ENCODE measurements around the gene GRAP.

The GRAP gene

GRCh38 chr17:19063326-19063956 is 16.7 kb upstream of the GRAP start (continued):
- TF ChIP-seq INSM2 (tag by site-specific recombination; IDR thresholded peaks at IDR 0.05) (peak; percentile 75), ZNF660 (tag by site-specific recombination; IDR thresholded peaks at IDR 0.05) (peak; percentile 100), ZNF624 (tag by site-specific recombination; IDR thresholded peaks at IDR 0.05) (0 out of 2 replicates have a peak, but pooled peaks have one; percentile 66), AEBP2 (tag by site-specific recombination; IDR thresholded peaks at IDR 0.05; ENCODE audit: borderline replicate concordance) (peak; percentile 31; the same call in 1 of the 2 replicates), SP2 (tag by site-specific recombination; IDR thresholded peaks at IDR 0.05) (peak; percentile 84), ZNF16 (tag by site-specific recombination; IDR thresholded peaks at IDR 0.05; ENCODE audit: low read depth) (peak; percentile 68; the same call in 1 of the 2 replicates), ZNF600 (tag by site-specific recombination; IDR thresholded peaks at IDR 0.05) (peak; percentile 94), GLIS1 (tag by site-specific recombination; IDR thresholded peaks at IDR 0.05) (peak; percentile 51; the same call in 1 of the 2 replicates), ZNF596 (tag by site-specific recombination; IDR thresholded peaks at IDR 0.05) (peak; percentile 97), ZNF501 (tag by site-specific recombination; IDR thresholded peaks at IDR 0.05) (peak; percentile 99), SP3 (tag by site-specific recombination; IDR thresholded peaks at IDR 0.05) (peak; percentile 67), ZNF146 (tag by site-specific recombination; IDR thresholded peaks at IDR 0.05) (peak; percentile 84), ZXDB (tag by site-specific recombination; IDR thresholded peaks at IDR 0.05) (peak; percentile 89), ZNF341 (tag by site-specific recombination; IDR thresholded peaks at IDR 0.05; ENCODE audit: low read depth) (peak; percentile 92), ZNF843 (tag by site-specific recombination; IDR thresholded peaks at IDR 0.05) (peak; percentile 50; the same call in 1 of the 2 replicates), ZNF555 (tag by site-specific recombination; conservative IDR thresholded peaks at IDR 0.05) (0 out of 2 replicates have a peak, but pooled peaks have one; percentile 7), ZBTB17 (tag by site-specific recombination; IDR thresholded peaks at IDR 0.05) (peak; percentile 94), PRDM1 (tag by site-specific recombination; IDR thresholded peaks at IDR 0.05) (peak; percentile 98), ATF2 (tag by site-specific recombination; IDR thresholded peaks at IDR 0.05; ENCODE audit: low read depth) (peak; percentile 43; the same call in 1 of the 2 replicates), WT1 (tag by site-specific recombination; IDR thresholded peaks at IDR 0.05) (peak; percentile 83), KLF10 (tag by site-specific recombination; IDR thresholded peaks at IDR 0.05) (peak; percentile 93), ZFP3 (tag by site-specific recombination; IDR thresholded peaks at IDR 0.05; ENCODE audit: low read depth) (peak; percentile 19; the same call in 1 of the 2 replicates), ZBTB8A (tag by site-specific recombination; IDR thresholded peaks at IDR 0.05) (peak; percentile 92), ZNF362 (tag by site-specific recombination; IDR thresholded peaks at IDR 0.05) (peak; percentile 91)
- TF ChIP-seq, protein P1, sequence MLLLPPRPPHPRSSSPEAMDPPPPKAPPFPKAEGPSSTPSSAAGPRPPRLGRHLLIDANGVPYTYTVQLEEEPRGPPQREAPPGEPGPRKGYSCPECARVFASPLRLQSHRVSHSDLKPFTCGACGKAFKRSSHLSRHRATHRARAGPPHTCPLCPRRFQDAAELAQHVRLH (tag by site-specific recombination; IDR thresholded peaks at IDR 0.05): peak; percentile 83
- TF ChIP-seq, protein P2, sequence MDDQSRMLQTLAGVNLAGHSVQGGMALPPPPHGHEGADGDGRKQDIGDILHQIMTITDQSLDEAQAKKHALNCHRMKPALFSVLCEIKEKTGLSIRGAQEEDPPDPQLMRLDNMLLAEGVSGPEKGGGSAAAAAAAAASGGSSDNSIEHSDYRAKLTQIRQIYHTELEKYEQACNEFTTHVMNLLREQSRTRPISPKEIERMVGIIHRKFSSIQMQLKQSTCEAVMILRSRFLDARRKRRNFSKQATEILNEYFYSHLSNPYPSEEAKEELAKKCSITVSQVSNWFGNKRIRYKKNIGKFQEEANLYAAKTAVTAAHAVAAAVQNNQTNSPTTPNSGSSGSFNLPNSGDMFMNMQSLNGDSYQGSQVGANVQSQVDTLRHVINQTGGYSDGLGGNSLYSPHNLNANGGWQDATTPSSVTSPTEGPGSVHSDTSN (CRISPR knock-in tag; IDR thresholded peaks at IDR 0.05): peak; percentile 78; the same call in 1 of the 2 replicates
- TF ChIP-seq, protein P3, sequence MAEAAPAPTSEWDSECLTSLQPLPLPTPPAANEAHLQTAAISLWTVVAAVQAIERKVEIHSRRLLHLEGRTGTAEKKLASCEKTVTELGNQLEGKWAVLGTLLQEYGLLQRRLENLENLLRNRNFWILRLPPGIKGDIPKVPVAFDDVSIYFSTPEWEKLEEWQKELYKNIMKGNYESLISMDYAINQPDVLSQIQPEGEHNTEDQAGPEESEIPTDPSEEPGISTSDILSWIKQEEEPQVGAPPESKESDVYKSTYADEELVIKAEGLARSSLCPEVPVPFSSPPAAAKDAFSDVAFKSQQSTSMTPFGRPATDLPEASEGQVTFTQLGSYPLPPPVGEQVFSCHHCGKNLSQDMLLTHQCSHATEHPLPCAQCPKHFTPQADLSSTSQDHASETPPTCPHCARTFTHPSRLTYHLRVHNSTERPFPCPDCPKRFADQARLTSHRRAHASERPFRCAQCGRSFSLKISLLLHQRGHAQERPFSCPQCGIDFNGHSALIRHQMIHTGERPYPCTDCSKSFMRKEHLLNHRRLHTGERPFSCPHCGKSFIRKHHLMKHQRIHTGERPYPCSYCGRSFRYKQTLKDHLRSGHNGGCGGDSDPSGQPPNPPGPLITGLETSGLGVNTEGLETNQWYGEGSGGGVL (tag by site-specific recombination; IDR thresholded peaks at IDR 0.05): peak; percentile 97
- TF ChIP-seq, protein P4, sequence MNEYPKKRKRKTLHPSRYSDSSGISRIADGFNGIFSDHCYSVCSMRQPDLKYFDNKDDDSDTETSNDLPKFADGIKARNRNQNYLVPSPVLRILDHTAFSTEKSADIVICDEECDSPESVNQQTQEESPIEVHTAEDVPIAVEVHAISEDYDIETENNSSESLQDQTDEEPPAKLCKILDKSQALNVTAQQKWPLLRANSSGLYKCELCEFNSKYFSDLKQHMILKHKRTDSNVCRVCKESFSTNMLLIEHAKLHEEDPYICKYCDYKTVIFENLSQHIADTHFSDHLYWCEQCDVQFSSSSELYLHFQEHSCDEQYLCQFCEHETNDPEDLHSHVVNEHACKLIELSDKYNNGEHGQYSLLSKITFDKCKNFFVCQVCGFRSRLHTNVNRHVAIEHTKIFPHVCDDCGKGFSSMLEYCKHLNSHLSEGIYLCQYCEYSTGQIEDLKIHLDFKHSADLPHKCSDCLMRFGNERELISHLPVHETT (tag by site-specific recombination; IDR thresholded peaks at IDR 0.05): peak; percentile 98

Measured in HEK293 (cell line).